ENCODE results near the gene PSMD11. TPM values are rescaled to one million over a fixed set of nuclear protein-coding genes. Genes with fewer than 3 reads are reported as not detected.

Gene PSMD11
- total and polyA plus RNA-seq, 4 donors: 47.8 to 87.9 (median 67.6) TPM

DNA sequence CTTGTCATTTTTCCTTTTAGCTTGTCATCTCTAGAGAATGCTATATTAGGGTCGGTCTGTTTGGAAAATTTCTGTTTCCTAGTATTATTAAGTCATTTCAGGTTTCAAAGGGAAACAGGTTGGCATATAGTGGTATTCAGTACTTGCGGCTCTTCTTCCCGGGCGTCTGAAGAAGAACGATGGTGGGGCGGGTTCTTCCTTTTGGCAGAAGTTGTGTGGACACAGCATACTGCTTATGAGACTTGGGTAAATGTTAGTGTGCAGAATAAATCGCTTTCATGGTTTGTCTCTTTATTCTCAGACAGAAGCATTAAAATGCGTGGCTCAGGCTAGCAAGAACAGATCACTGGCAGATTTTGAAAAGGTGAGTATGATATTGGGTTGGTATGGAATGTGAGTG is 32.9 kb downstream of the PSMD11 start:
- Histone ChIP-seq H3K27ac (ENCODE audit: low read depth in 1 of 2, low read length in 1 of 2) (no peak overlapping the region), H3K9ac (ENCODE audit: insufficient read depth in 1 of 2, low read length in 2 of 2) (no peak overlapping the region), H3K27me3 (ENCODE audit: control insufficient read depth in 3 of 3, insufficient read depth in 3 of 3, low read length in 2 of 3) (no peaks in the 10 kb centered on the region), H3K4me1 (ENCODE audit: control insufficient read depth in 5 of 5, insufficient read depth in 5 of 5, low read length in 5 of 5) (no peaks in the 10 kb centered on the region), H3K4me3 (no peak overlapping the region), H3K9me3 (ENCODE audit: control insufficient read depth in 4 of 4, insufficient read depth in 3 of 4, low read length in 3 of 4) (no peaks in the 10 kb centered on the region), H3K36me3 (ENCODE audit: control insufficient read depth in 4 of 4, insufficient read depth in 4 of 4, low read length in 4 of 4) (peaks cover 37 to 73% (median 56%) of the 10 kb centered on the region in 4 donors)
- TF ChIP-seq, protein P1, sequence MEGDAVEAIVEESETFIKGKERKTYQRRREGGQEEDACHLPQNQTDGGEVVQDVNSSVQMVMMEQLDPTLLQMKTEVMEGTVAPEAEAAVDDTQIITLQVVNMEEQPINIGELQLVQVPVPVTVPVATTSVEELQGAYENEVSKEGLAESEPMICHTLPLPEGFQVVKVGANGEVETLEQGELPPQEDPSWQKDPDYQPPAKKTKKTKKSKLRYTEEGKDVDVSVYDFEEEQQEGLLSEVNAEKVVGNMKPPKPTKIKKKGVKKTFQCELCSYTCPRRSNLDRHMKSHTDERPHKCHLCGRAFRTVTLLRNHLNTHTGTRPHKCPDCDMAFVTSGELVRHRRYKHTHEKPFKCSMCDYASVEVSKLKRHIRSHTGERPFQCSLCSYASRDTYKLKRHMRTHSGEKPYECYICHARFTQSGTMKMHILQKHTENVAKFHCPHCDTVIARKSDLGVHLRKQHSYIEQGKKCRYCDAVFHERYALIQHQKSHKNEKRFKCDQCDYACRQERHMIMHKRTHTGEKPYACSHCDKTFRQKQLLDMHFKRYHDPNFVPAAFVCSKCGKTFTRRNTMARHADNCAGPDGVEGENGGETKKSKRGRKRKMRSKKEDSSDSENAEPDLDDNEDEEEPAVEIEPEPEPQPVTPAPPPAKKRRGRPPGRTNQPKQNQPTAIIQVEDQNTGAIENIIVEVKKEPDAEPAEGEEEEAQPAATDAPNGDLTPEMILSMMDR (IDR thresholded peaks at IDR 0.05; ENCODE audit: control extremely low read depth, extremely low read depth): no peak
- no peak for DNase-seq
- no peak for ATAC-seq (ENCODE audit: insufficient read depth, low FRiP score)
- WGBS, 2 donors: 94 to 96% methylated on average over 8 of the region's 8 CpGs

GRCh38 chr17:32479074-32479617 is 34.8 kb downstream of the PSMD11 start:
- 92 to 93% methylated on average over 5 of the region's 5 CpGs for WGBS, 2 donors
- DNase-seq: no peak
- TF ChIP-seq, protein P1 (IDR thresholded peaks at IDR 0.05; ENCODE audit: control extremely low read depth, extremely low read depth): no peak
- no peak overlapping the region for H3K27ac ChIP-seq (ENCODE audit: low read depth in 1 of 2, low read length in 1 of 2)
- H3K4me3 ChIP-seq: no peak overlapping the region
- H3K9me3 ChIP-seq (ENCODE audit: control insufficient read depth in 4 of 4, insufficient read depth in 3 of 4, low read length in 3 of 4): no peaks in the 10 kb centered on the region
- peaks cover 30 to 69% (median 53%) of the 10 kb centered on the region in 4 donors for H3K36me3 ChIP-seq (ENCODE audit: control insufficient read depth in 4 of 4, insufficient read depth in 4 of 4, low read length in 4 of 4)
- peaks cover 0 to 13% (median 5%) of the 10 kb centered on the region in 5 donors for H3K4me1 ChIP-seq (ENCODE audit: control insufficient read depth in 5 of 5, insufficient read depth in 5 of 5, low read length in 5 of 5)
- no peak overlapping the region for H3K9ac ChIP-seq (ENCODE audit: insufficient read depth in 1 of 2, low read length in 2 of 2)
- ATAC-seq (ENCODE audit: insufficient read depth, low FRiP score): no peak
- no peaks in the 10 kb centered on the region for H3K27me3 ChIP-seq (ENCODE audit: control insufficient read depth in 3 of 3, insufficient read depth in 3 of 3, low read length in 2 of 3)

GRCh38 chr17:32481193-32481592 is 36.9 kb downstream of the PSMD11 start:
- DNase-seq (no peak), ATAC-seq (ENCODE audit: insufficient read depth, low FRiP score) (no peak)
- 89 to 90% methylated on average over 8 of the region's 8 CpGs for WGBS, 2 donors
- Histone ChIP-seq H3K27me3 (ENCODE audit: control insufficient read depth in 3 of 3, insufficient read depth in 3 of 3, low read length in 2 of 3) (no peaks in the 10 kb centered on the region), H3K9ac (ENCODE audit: insufficient read depth in 1 of 2, low read length in 2 of 2) (no peak overlapping the region), H3K36me3 (ENCODE audit: control insufficient read depth in 4 of 4, insufficient read depth in 4 of 4, low read length in 4 of 4) (peaks cover 11 to 51% (median 37%) of the 10 kb centered on the region in 4 donors), H3K4me3 (no peak overlapping the region), H3K4me1 (ENCODE audit: control insufficient read depth in 5 of 5, insufficient read depth in 5 of 5, low read length in 5 of 5) (peaks cover 0 to 23% (median 9%) of the 10 kb centered on the region in 5 donors), H3K27ac (ENCODE audit: low read depth in 1 of 2, low read length in 1 of 2) (no peak overlapping the region), H3K9me3 (ENCODE audit: control insufficient read depth in 4 of 4, insufficient read depth in 3 of 4, low read length in 3 of 4) (no peaks in the 10 kb centered on the region)
- TF ChIP-seq, protein P1 (IDR thresholded peaks at IDR 0.05; ENCODE audit: control extremely low read depth, extremely low read depth): no peak

Data from lung (tissue), 12 donors.